HEK293 (cell line): Measurements from ENCODE around the gene PALM2AKAP2.
"Not testable (repeated sequence)": the region's sequence is repeated elsewhere in the genome, so short reads cannot be mapped to it uniquely, and the experiment has no call there.

ENCODE experiments used
- CTCF ChIP-seq: fragments of 450-650 bp; formaldehyde crosslinking; IDR thresholded peaks from 2 replicates; pipeline ENCODE4 v1.5.1; 2016; ENCODE audit warnings: missing biosample characterization, missing genetic modification characterization
- ZNF513 ChIP-seq: fragments of 450-650 bp; IDR thresholded peaks from 2 replicates; pipeline ENCODE4 v1.5.1; 2018; ENCODE audit warnings: missing biosample characterization, missing genetic modification characterization
- ZNF548 ChIP-seq: fragments of 450-650 bp; formaldehyde crosslinking; IDR thresholded peaks from 2 replicates; pipeline ENCODE4 v1.5.1; 2016; ENCODE audit warnings: missing biosample characterization, missing genetic modification characterization

- not testable (repeated sequence) for TF ChIP-seq CTCF (tag by site-specific recombination); ZNF548; ZNF513
Measured at GRCh38 chr9:109825383-109825782, 45.4 kb downstream of the PALM2AKAP2 start.
